ENCODE data around the gene GPATCH8.
"Not testable (repeated sequence)": the region's sequence is repeated elsewhere in the genome, so short reads cannot be mapped to it uniquely, and the experiment has no call there.

GPATCH8 gene

GRCh38 chr17:44394112-44394511 lies 109.1 kb downstream of the GPATCH8 start:
- FAIRE-seq: not testable (repeated sequence)

GRCh38 chr17:44390250-44390870 lies 112.8 kb downstream of the GPATCH8 start:
- FAIRE-seq: no peak

GRCh38 chr17:44389723-44390202 lies 113.4 kb downstream of the GPATCH8 start:
- no peak for FAIRE-seq

GRCh38 chr17:44389281-44389680 lies 113.9 kb downstream of the GPATCH8 start, which contains the start of gene ITGA2B:
ITGA2B (minus strand) TSS chr17:44389649; CDS start chr17:44389473, 176 bp downstream.
- no peak for FAIRE-seq

- FAIRE-seq: no peak
Observed at GRCh38 chr17:44387804-44388203, 115.4 kb downstream of the GPATCH8 start.

- FAIRE-seq: no peak
Observed at GRCh38 chr17:44386182-44386525, 117.1 kb downstream of the GPATCH8 start.

GRCh38 chr17:44385287-44386181 lies 117.7 kb downstream of the GPATCH8 start:
- no peak for FAIRE-seq

- no peak for FAIRE-seq
Observed at GRCh38 chr17:44384823-44385286, 118.4 kb downstream of the GPATCH8 start.

- no peak for FAIRE-seq
Observed at GRCh38 chr17:44384281-44384822, 118.9 kb downstream of the GPATCH8 start.

GRCh38 chr17:44383861-44384260 lies 119.3 kb downstream of the GPATCH8 start:
- no peak for FAIRE-seq

- no peak for FAIRE-seq
Observed at GRCh38 chr17:44383363-44383762, 119.8 kb downstream of the GPATCH8 start.

- FAIRE-seq: no peak
Observed at GRCh38 chr17:44382917-44383316, 120.3 kb downstream of the GPATCH8 start.

- no peak for FAIRE-seq
Observed at GRCh38 chr17:44381810-44382305, 121.3 kb downstream of the GPATCH8 start.

GRCh38 chr17:44380767-44381166 lies 122.4 kb downstream of the GPATCH8 start:
- no peak for FAIRE-seq

GRCh38 chr17:44379887-44380286 lies 123.3 kb downstream of the GPATCH8 start:
- no peak for FAIRE-seq

GRCh38 chr17:44378171-44378705 lies 125.0 kb downstream of the GPATCH8 start:
- no peak for FAIRE-seq

- FAIRE-seq: no peak
Observed at GRCh38 chr17:44376779-44377178, 126.4 kb downstream of the GPATCH8 start.

GRCh38 chr17:44376124-44376523 lies 127.1 kb downstream of the GPATCH8 start:
- FAIRE-seq: no peak

GRCh38 chr17:44375196-44376017 lies 127.8 kb downstream of the GPATCH8 start:
- no peak for FAIRE-seq

- FAIRE-seq: no peak
Observed at GRCh38 chr17:44374306-44375195, 128.7 kb downstream of the GPATCH8 start.

GRCh38 chr17:44372036-44372435 lies 131.2 kb downstream of the GPATCH8 start:
- no peak for FAIRE-seq
